ENCODE results near the gene DNAI7.

DNAI7 gene

GRCh38 chr12:25058658-25059058 is 136.3 kb downstream of the DNAI7 start:
- Mint-ChIP-seq H3K4me1 (ENCODE audit: low read depth) (peaks cover 65% of the 10 kb centered on the region), H3K9me3 (ENCODE audit: low read depth) (no peaks in the 10 kb centered on the region), H3K27me3 (no peaks in the 10 kb centered on the region), H3K27ac (peak overlapping the region; percentile 36), H3K4me3 (peak overlapping the region; percentile 11), H3K36me3 (peaks cover 14% of the 10 kb centered on the region)

All from activated naive CD8-positive, alpha-beta T cell (primary cell).